H1 (cell line): ENCODE data around the gene ZNF516. TPM values are rescaled to one million over a fixed set of nuclear protein-coding genes. Genes with fewer than 3 reads are reported as not detected.
A peak's percentile ranks its signal among the peaks of the same experiment; 100 is the strongest.

Source experiments
- CTCF ChIA-PET: fragments of 300-600 bp; sonication (Branson Sonifier 250); formaldehyde crosslinking; loops from one replicate; lab custom pipeline; 2021; ENCODE audit not compliant: partially characterized antibody; lab: Charles Lee
- POLR2A ChIA-PET: fragments of 300-600 bp; sonication (Branson Sonifier 250); formaldehyde crosslinking; loops from one replicate; lab custom pipeline; 2021; ENCODE audit warnings: inconsistent platforms; ENCODE audit not compliant: partially characterized antibody; lab: Charles Lee
- DNase-seq, 2 experiments: peaks; one replicate each; pipeline versions ENCODE4 v3.0.0 to v3.0.0-alpha.2; 2010 to 2022; ENCODE audit warnings: low spot score in 2 of 2, low read depth in 1 of 2, mixed read lengths in 1 of 2
- FAIRE-seq: peaks from 2 replicates; lab custom pipeline; 2011; peaks lifted over from hg19 to GRCh38; lab: Jason Lieb, UNC
- H2AFZ ChIP-seq: 2 replicates; pipeline ENCODE4 v1.8.1; 2012; ENCODE audit warnings: low read length, inconsistent platforms
- H2AK5ac ChIP-seq: 2 replicates; pipeline ENCODE4 v1.6.1; 2013; ENCODE audit warnings: low read depth, low read length
- H2BK120ac ChIP-seq: replicated peaks from 2 replicates; pipeline ENCODE3; 2013; ENCODE audit warnings: low read depth, low read length, inconsistent platforms
- H2BK12ac ChIP-seq: 2 replicates; pipeline ENCODE4 v1.6.1; 2013; ENCODE audit warnings: low read depth, low read length
- H2BK15ac ChIP-seq: 2 replicates; pipeline ENCODE4 v1.6.1; 2013; ENCODE audit warnings: low read length
- H2BK20ac ChIP-seq: 2 replicates; pipeline ENCODE4 v1.6.1; 2013; ENCODE audit warnings: low read length
- H2BK5ac ChIP-seq: 2 replicates; pipeline ENCODE4 v1.6.1; 2013; ENCODE audit warnings: low read depth, low read length
- H3K14ac ChIP-seq: 2 replicates; pipeline ENCODE4 v1.6.1; 2013; ENCODE audit warnings: inconsistent platforms; ENCODE audit not compliant: insufficient read length
- H3K18ac ChIP-seq: 2 replicates; pipeline ENCODE4 v1.6.1; 2013; ENCODE audit warnings: low read length; ENCODE audit errors: extremely low read depth
- H3K23ac ChIP-seq: 2 replicates; pipeline ENCODE4 v1.6.1; 2013; ENCODE audit warnings: inconsistent platforms; ENCODE audit not compliant: insufficient read length
- H3K23me2 ChIP-seq: 2 replicates; pipeline ENCODE4 v1.6.1; 2013; ENCODE audit warnings: low read depth, low read length
- H3K27ac ChIP-seq: 2 replicates; pipeline ENCODE4 v1.6.1; 2011; ENCODE audit warnings: low read depth, low read length, inconsistent platforms
- H3K27me3 ChIP-seq, 4 experiments: replicated peaks in 1 of 4; 1 replicate in 1 of 4; 2 replicates in 3 of 4; pipeline versions ENCODE4 v1.6.1 to v1.8.1; 2011 to 2013; ENCODE audit warnings: low read length in 3 of 4, mild to moderate bottlenecking in 3 of 4, inconsistent platforms in 2 of 4, mixed read lengths in 2 of 4, moderate library complexity in 1 of 4; ENCODE audit not compliant: control insufficient read depth in 3 of 4, insufficient read depth in 3 of 4; ENCODE audit errors: extremely low read depth in 1 of 4
- H3K36me3 ChIP-seq, 4 experiments: 2 replicates each; pipeline versions ENCODE4 v1.6.1 to v1.8.1; 2011 to 2013; ENCODE audit warnings: mild to moderate bottlenecking in 4 of 4, low read length in 3 of 4, moderate library complexity in 2 of 4, control low read depth in 1 of 4, inconsistent platforms in 1 of 4; ENCODE audit not compliant: insufficient read depth in 4 of 4, control insufficient read depth in 2 of 4
- H3K4ac ChIP-seq: replicated peaks from 2 replicates; pipeline ENCODE3; 2013; ENCODE audit warnings: low read length, low read depth, mixed read lengths, inconsistent platforms; ENCODE audit not compliant: insufficient read length
- H3K4me1 ChIP-seq, 4 experiments: replicated peaks in 1 of 4; 1 replicate in 1 of 4; 2 replicates in 3 of 4; pipeline versions ENCODE4 v1.6.1 to v1.8.1; 2011 to 2013; ENCODE audit warnings: low read length in 3 of 4, inconsistent platforms in 2 of 4, mixed read lengths in 1 of 4; ENCODE audit not compliant: insufficient read depth in 4 of 4, control insufficient read depth in 3 of 4
- H3K4me2 ChIP-seq, 2 experiments: 2 replicates each; pipeline versions ENCODE4 v1.6.1 to v1.8.1; 2011 to 2013; ENCODE audit warnings: low read depth in 2 of 2, low read length in 2 of 2, control low read depth in 1 of 2, inconsistent platforms in 1 of 2, mild to moderate bottlenecking in 1 of 2; ENCODE audit not compliant: insufficient read depth in 1 of 2
- H3K4me3 ChIP-seq, 4 experiments: fragments of 200-600, 300-600 bp in 1 of 4; sonication (generic), shearing (Covaris generic), sonication (Bioruptor Twin) in 1 of 4; 2 replicates each; pipeline versions ENCODE4 v1.5.1 to v1.8.1; 2011 to 2016; ENCODE audit warnings: low read length in 4 of 4, low read depth in 3 of 4, control low read depth in 2 of 4, inconsistent platforms in 2 of 4, mild to moderate bottlenecking in 2 of 4, mixed read lengths in 1 of 4, moderate library complexity in 1 of 4; ENCODE audit not compliant: insufficient read depth in 2 of 4; ENCODE audit errors: extremely low read depth in 1 of 4
- H3K56ac ChIP-seq: replicated peaks from 2 replicates; pipeline ENCODE3; 2013; ENCODE audit warnings: low read depth, mild to moderate bottlenecking, mixed read lengths, low read length, inconsistent platforms; ENCODE audit not compliant: insufficient read length
- H3K79me1 ChIP-seq: 2 replicates; pipeline ENCODE4 v1.6.1; 2013; ENCODE audit warnings: low read depth, low read length, control low read depth
- H3K79me2 ChIP-seq, 2 experiments: 2 replicates each; pipeline versions ENCODE4 v1.6.1 to v1.8.1; 2012 to 2013; ENCODE audit warnings: low read length in 2 of 2, mild to moderate bottlenecking in 2 of 2, inconsistent platforms in 1 of 2; ENCODE audit not compliant: insufficient read depth in 2 of 2, control insufficient read depth in 1 of 2
- H3K9ac ChIP-seq, 4 experiments: replicated peaks in 1 of 4; 1 replicate in 1 of 4; 2 replicates in 3 of 4; pipeline versions ENCODE4 v1.6.1 to v1.8.1; 2011 to 2013; ENCODE audit warnings: low read depth in 3 of 4, low read length in 3 of 4, control low read depth in 2 of 4, mild to moderate bottlenecking in 2 of 4, moderate library complexity in 2 of 4, inconsistent platforms in 1 of 4; ENCODE audit errors: extremely low read depth in 1 of 4
- H3K9me3 ChIP-seq, 2 experiments: 2 replicates each; pipeline versions ENCODE4 v1.6.1 to v1.8.1; 2012 to 2013; ENCODE audit warnings: mild to moderate bottlenecking in 2 of 2, moderate library complexity in 2 of 2, control low read depth in 1 of 2, inconsistent platforms in 1 of 2, low read depth in 1 of 2, low read length in 1 of 2, mixed read lengths in 1 of 2; ENCODE audit not compliant: insufficient read depth in 2 of 2
- H4K20me1 ChIP-seq, 2 experiments: replicated peaks in 1 of 2; 2 replicates each; pipeline versions ENCODE3 to v1.8.1; 2011 to 2013; ENCODE audit warnings: inconsistent platforms in 2 of 2, low read length in 2 of 2, mild to moderate bottlenecking in 1 of 2; ENCODE audit not compliant: insufficient read depth in 2 of 2, control insufficient read depth in 1 of 2
- H4K5ac ChIP-seq: 2 replicates; pipeline ENCODE4 v1.6.1; 2013; ENCODE audit warnings: low read length, low read depth, mixed read lengths, inconsistent platforms; ENCODE audit not compliant: insufficient read length
- H4K8ac ChIP-seq: 2 replicates; pipeline ENCODE4 v1.8.0; 2013; ENCODE audit warnings: mild to moderate bottlenecking, moderate library complexity, low read length, inconsistent platforms; ENCODE audit not compliant: insufficient read depth; ENCODE audit errors: extremely low read depth
- H4K91ac ChIP-seq: replicated peaks from 2 replicates; pipeline ENCODE3; 2013; ENCODE audit warnings: low read length, mixed read lengths, inconsistent platforms; ENCODE audit not compliant: insufficient read length
- BRCA1 ChIP-seq: IDR thresholded peaks from 2 replicates; pipeline ENCODE4 v1.6.1; 2012; ENCODE audit warnings: low read depth, low read length, improper control_type of control experiment
- CEBPB ChIP-seq: IDR thresholded peaks from 2 replicates; pipeline ENCODE4 v1.6.1; 2012; ENCODE audit warnings: low read depth, low read length
- JUN ChIP-seq: IDR thresholded peaks from 2 replicates; pipeline ENCODE4 v1.6.1; 2011; ENCODE audit warnings: low read depth, mild to moderate bottlenecking, improper control_type of control experiment, low read length
- KDM4A ChIP-seq: IDR thresholded peaks from one replicate; pipeline ENCODE4 v1.7.1; 2012; ENCODE audit warnings: low read depth, mild to moderate bottlenecking, moderate library complexity, low read length, inconsistent platforms; ENCODE audit not compliant: severe bottlenecking
- RAD21 ChIP-seq, 2 experiments: IDR thresholded peaks in 1 of 2; conservative IDR thresholded peaks in 1 of 2; 2 replicates each; pipeline ENCODE4 v1.6.1; 2011; ENCODE audit warnings: low read depth in 2 of 2, low read length in 2 of 2, improper control_type of control experiment in 1 of 2, inconsistent platforms in 1 of 2, mild to moderate bottlenecking in 1 of 2, moderate library complexity in 1 of 2
- RXRA ChIP-seq: IDR thresholded peaks from 2 replicates; pipeline ENCODE4 v1.6.1; 2011; ENCODE audit warnings: low read depth, mild to moderate bottlenecking, low read length, moderate library complexity; ENCODE audit not compliant: insufficient read depth
- SP1 ChIP-seq: IDR thresholded peaks from 2 replicates; pipeline ENCODE4 v1.6.1; 2011; ENCODE audit warnings: low read depth, low read length
- TCF12 ChIP-seq: IDR thresholded peaks from 2 replicates; pipeline ENCODE4 v1.6.1; 2011; ENCODE audit warnings: low read depth, mild to moderate bottlenecking, low read length
- WGBS, 2 experiments: shearing (Covaris generic) in 1 of 2; methylation state at CpG; one replicate each; pipeline versions ENCODE4 v1.1.6 to v1.1.7; 2013 to 2015; ENCODE audit warnings: low lambda C conversion rate in 2 of 2, mixed read lengths in 2 of 2, inconsistent platforms in 1 of 2, low coverage in 1 of 2, missing lambda C conversion rate in 1 of 2; ENCODE audit not compliant: insufficient replicate concordance in 2 of 2, insufficient coverage in 1 of 2, insufficient read length in 1 of 2; ENCODE audit errors: extremely low coverage in 1 of 2, missing lambda C conversion rate in 1 of 2; 5-methylcytosine and 5-hydroxymethylcytosine counted together
- polyA plus RNA-seq, 7 experiments: library from polyadenylated mRNA; depleted of rRNA in 3 of 7; stranded (reverse) in 5 of 7; unstranded in 2 of 7; fragments of >200 nt in 5 of 7; fragments of 200-250 nt in 2 of 7; gene quantifications; 1 replicate in 5 of 7; 2 replicates in 1 of 7; 4 replicates in 1 of 7; pipeline versions ENCODE4 v1.2.1 to v1.2.3, GENCODE V29; 2011 to 2013; ENCODE audit warnings: missing spikeins in 2 of 7, mixed read lengths in 2 of 7
- total RNA-seq: library from RNA; stranded (reverse); fragmentation: NEBNext Ultra II Directional; extraction: Animal tissue kit (Norgen Biotek cat#: 25700); gene quantifications from 2 replicates; pipeline ENCODE4 v1.2.1, GENCODE V29; 2021
- TF ChIP-seq, protein P1 (sequence below), 3 experiments: IDR thresholded peaks; 1 replicate in 2 of 3; 2 replicates in 1 of 3; pipeline versions ENCODE4 v1.5.1 to v1.6.1; 2011; ENCODE audit warnings: low read length in 3 of 3, mild to moderate bottlenecking in 3 of 3, inconsistent platforms in 2 of 3, low read depth in 1 of 3, moderate library complexity in 1 of 3; ENCODE audit not compliant: insufficient read depth in 1 of 3; ENCODE audit errors: control extremely low read depth in 1 of 3

Gene ZNF516
- total and polyA plus RNA-seq, 2 of the 8 experiments (the other 6 are each of a cell fraction or from before 2014, with no cell fraction given) = 7.3 to 17.0 TPM

GRCh38 chr18:76399613-76400391 lies 95.2 kb downstream of the ZNF516 start:
- Histone ChIP-seq H3K27me3 (no peaks in the 10 kb centered on the region), H3K4me2 (no peak overlapping the region), H3K23ac (no peak overlapping the region), H2BK120ac (no peak overlapping the region), H3K79me2 (no peaks in the 10 kb centered on the region; a peak in 1 of 4 replicates), H3K9ac (no peak overlapping the region), H2AFZ (no peak overlapping the region), H3K36me3 (no peaks in the 10 kb centered on the region), H3K4ac (no peak overlapping the region), H2BK20ac (no peak overlapping the region), H2BK5ac (no peak overlapping the region), H2BK15ac (no peak overlapping the region), H3K4me1 (peaks cover 0 to 3% (median 1%) of the 10 kb centered on the region in 4 experiments; a peak in 4 of 7 replicates), H3K18ac (no peak overlapping the region), H4K5ac (no peak overlapping the region), H2AK5ac (0 out of 2 replicates have a peak overlapping the region, but pooled peaks have one; percentile 10), H3K9me3 (no peaks in the 10 kb centered on the region), H3K23me2 (no peaks in the 10 kb centered on the region; the same call in 1 of the 2 replicates), H3K4me3 (no peak overlapping the region), H3K14ac (no peak overlapping the region), H2BK12ac (no peak overlapping the region), H4K20me1 (peaks cover 2 to 10% of the 10 kb centered on the region in 2 experiments), H3K56ac (no peak overlapping the region), H3K27ac (no peak overlapping the region), H3K79me1 (peaks cover 7% of the 10 kb centered on the region), H4K8ac (no peak overlapping the region), H4K91ac (no peak overlapping the region)
- DNase-seq (no peak), FAIRE-seq (no peak)
- CTCF ChIA-PET = interaction anchor here (0.7 to 7.4 kb wide), 31 partner anchors 10 to 520 kb away, joined by 3 to 71 read pairs (median 5); no protein-coding TSS in a partner anchor
- 90% methylated on average over 14 of the region's 14 CpGs; no CpG with 5 or more reads in 1 of the 2 experiments for WGBS, 2 experiments
- TF ChIP-seq BRCA1 (no peak), JUN (no peak), RXRA (no peak), KDM4A (no peak), TCF12 (no peak), CEBPB (no peak), SP1 (no peak), RAD21 (IDR thresholded peaks at IDR 0.05 in 1 of 2, conservative IDR thresholded peaks at IDR 0.05 in 1 of 2; ENCODE audit: low read depth in 2 of 2, low read length in 2 of 2) (no peak)
- TF ChIP-seq, protein P1, sequence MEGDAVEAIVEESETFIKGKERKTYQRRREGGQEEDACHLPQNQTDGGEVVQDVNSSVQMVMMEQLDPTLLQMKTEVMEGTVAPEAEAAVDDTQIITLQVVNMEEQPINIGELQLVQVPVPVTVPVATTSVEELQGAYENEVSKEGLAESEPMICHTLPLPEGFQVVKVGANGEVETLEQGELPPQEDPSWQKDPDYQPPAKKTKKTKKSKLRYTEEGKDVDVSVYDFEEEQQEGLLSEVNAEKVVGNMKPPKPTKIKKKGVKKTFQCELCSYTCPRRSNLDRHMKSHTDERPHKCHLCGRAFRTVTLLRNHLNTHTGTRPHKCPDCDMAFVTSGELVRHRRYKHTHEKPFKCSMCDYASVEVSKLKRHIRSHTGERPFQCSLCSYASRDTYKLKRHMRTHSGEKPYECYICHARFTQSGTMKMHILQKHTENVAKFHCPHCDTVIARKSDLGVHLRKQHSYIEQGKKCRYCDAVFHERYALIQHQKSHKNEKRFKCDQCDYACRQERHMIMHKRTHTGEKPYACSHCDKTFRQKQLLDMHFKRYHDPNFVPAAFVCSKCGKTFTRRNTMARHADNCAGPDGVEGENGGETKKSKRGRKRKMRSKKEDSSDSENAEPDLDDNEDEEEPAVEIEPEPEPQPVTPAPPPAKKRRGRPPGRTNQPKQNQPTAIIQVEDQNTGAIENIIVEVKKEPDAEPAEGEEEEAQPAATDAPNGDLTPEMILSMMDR (IDR thresholded peaks at IDR 0.05; ENCODE audit: control extremely low read depth in 1 of 3, insufficient read depth in 1 of 3, low read depth in 1 of 3, low read length in 3 of 3) = no peak
- POLR2A ChIA-PET = interaction anchor here (1.1 kb wide), 1 partner anchor 221 kb away, joined by 3 read pairs; no protein-coding TSS in a partner anchor
